ENCODE measurements around the gene COL19A1. TPM values are rescaled to one million over a fixed set of nuclear protein-coding genes. Genes with fewer than 3 reads are reported as not detected.

The COL19A1 gene
- total RNA-seq, 1 experiment from 2014 or later: not detected

DNA sequence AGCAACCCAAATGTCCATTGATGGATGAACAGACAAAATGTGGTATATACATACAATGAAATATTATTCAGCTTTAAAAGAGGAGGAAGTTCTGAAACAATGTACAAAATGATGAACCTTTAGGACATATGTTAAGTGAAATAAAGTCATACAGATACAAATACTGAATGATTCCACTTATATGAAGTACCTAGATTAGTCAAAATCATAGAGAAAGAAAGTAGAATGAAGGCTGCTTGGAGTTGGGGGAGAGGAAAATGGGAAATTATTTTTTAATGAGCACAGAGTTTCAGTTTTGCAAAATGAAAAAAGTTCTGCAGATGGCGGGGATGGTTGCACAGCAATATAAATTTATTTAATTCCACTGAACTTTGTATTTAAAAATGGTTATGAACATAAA, 12.4 kb downstream of the COL19A1 start:
- no peak overlapping the region for H3K27ac ChIP-seq (ENCODE audit: low read length)
- DNase-seq (ENCODE audit: low read depth, low spot score): no peak
- ChIA-PET POLR2A (no interaction called here), CTCF (no interaction called here)
- H3K27me3 ChIP-seq (ENCODE audit: control insufficient read depth, insufficient read depth, low read length): no peaks in the 10 kb centered on the region
- no peak for ATAC-seq
- no peaks in the 10 kb centered on the region for H3K36me3 ChIP-seq (ENCODE audit: control insufficient read depth, insufficient read depth, low read length)
- TF ChIP-seq POLR2AphosphoS5 (IDR thresholded peaks at IDR 0.05; ENCODE audit: low read depth, low read length) (no peak), SIN3A (IDR thresholded peaks at IDR 0.05; ENCODE audit: borderline replicate concordance, insufficient read depth, low read depth, low read length) (no peak), TCF7L2 (IDR thresholded peaks at IDR 0.05; ENCODE audit: low read depth, low read length) (no peak)
- TF ChIP-seq, protein P1, sequence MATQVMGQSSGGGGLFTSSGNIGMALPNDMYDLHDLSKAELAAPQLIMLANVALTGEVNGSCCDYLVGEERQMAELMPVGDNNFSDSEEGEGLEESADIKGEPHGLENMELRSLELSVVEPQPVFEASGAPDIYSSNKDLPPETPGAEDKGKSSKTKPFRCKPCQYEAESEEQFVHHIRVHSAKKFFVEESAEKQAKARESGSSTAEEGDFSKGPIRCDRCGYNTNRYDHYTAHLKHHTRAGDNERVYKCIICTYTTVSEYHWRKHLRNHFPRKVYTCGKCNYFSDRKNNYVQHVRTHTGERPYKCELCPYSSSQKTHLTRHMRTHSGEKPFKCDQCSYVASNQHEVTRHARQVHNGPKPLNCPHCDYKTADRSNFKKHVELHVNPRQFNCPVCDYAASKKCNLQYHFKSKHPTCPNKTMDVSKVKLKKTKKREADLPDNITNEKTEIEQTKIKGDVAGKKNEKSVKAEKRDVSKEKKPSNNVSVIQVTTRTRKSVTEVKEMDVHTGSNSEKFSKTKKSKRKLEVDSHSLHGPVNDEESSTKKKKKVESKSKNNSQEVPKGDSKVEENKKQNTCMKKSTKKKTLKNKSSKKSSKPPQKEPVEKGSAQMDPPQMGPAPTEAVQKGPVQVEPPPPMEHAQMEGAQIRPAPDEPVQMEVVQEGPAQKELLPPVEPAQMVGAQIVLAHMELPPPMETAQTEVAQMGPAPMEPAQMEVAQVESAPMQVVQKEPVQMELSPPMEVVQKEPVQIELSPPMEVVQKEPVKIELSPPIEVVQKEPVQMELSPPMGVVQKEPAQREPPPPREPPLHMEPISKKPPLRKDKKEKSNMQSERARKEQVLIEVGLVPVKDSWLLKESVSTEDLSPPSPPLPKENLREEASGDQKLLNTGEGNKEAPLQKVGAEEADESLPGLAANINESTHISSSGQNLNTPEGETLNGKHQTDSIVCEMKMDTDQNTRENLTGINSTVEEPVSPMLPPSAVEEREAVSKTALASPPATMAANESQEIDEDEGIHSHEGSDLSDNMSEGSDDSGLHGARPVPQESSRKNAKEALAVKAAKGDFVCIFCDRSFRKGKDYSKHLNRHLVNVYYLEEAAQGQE (IDR thresholded peaks at IDR 0.05; ENCODE audit: insufficient read depth in 1 of 2, low read depth in 2 of 2, low read length in 1 of 2): no peak
- TF ChIP-seq, protein P2, sequence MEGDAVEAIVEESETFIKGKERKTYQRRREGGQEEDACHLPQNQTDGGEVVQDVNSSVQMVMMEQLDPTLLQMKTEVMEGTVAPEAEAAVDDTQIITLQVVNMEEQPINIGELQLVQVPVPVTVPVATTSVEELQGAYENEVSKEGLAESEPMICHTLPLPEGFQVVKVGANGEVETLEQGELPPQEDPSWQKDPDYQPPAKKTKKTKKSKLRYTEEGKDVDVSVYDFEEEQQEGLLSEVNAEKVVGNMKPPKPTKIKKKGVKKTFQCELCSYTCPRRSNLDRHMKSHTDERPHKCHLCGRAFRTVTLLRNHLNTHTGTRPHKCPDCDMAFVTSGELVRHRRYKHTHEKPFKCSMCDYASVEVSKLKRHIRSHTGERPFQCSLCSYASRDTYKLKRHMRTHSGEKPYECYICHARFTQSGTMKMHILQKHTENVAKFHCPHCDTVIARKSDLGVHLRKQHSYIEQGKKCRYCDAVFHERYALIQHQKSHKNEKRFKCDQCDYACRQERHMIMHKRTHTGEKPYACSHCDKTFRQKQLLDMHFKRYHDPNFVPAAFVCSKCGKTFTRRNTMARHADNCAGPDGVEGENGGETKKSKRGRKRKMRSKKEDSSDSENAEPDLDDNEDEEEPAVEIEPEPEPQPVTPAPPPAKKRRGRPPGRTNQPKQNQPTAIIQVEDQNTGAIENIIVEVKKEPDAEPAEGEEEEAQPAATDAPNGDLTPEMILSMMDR (IDR thresholded peaks at IDR 0.05): no peak
- H3K4me1 ChIP-seq (ENCODE audit: control insufficient read depth, insufficient read depth, low read length): no peaks in the 10 kb centered on the region
- in situ Hi-C loops (cut with HindIII; ENCODE audit: low pct_unique_long_range_greater_than_20kb, low sequenced_read_pairs) (no loop called here), intact Hi-C loops (cut with micrococcal nuclease; ENCODE audit: unreplicated experiment) (no loop called here)
- no TSS peak for BruUV-seq (replicated peaks)
- no peak overlapping the region for H3K4me3 ChIP-seq (ENCODE audit: low read depth in 2 of 2, low read length in 2 of 2)
- H3K9me3 ChIP-seq (ENCODE audit: control insufficient read depth, insufficient read depth, low read depth, low read length): no peaks in the 10 kb centered on the region

DNA sequence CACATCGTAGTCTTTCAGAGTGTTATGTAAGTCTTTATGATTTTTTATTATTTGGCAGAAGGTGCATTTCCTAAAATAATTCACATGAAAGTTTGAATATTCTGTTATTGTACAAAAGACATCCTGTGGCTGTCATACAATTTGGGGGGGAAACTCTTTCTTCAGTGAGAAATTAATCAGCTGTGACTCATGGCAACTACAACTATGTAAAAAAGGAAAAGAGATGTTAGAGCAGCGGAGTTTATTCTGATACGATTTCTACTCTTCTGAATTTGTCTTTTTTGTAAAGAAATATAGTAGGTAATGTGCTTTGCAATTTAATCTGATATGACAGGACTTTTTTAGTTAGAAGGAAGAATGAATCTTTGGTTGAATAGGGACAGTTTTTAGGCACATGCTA, 14.2 kb downstream of the COL19A1 start:
- ATAC-seq: no peak
- no peak for DNase-seq (ENCODE audit: low read depth, low spot score)
- Histone ChIP-seq H3K36me3 (ENCODE audit: control insufficient read depth, insufficient read depth, low read length) (no peaks in the 10 kb centered on the region), H3K4me1 (ENCODE audit: control insufficient read depth, insufficient read depth, low read length) (no peaks in the 10 kb centered on the region), H3K27me3 (ENCODE audit: control insufficient read depth, insufficient read depth, low read length) (no peaks in the 10 kb centered on the region), H3K27ac (ENCODE audit: low read length) (no peak overlapping the region), H3K9me3 (ENCODE audit: control insufficient read depth, insufficient read depth, low read depth, low read length) (no peaks in the 10 kb centered on the region), H3K4me3 (ENCODE audit: low read depth in 2 of 2, low read length in 2 of 2) (no peak overlapping the region)
- ChIA-PET CTCF (no interaction called here), POLR2A (no interaction called here)
- intact Hi-C loops (cut with micrococcal nuclease; ENCODE audit: unreplicated experiment): no loop called here
- in situ Hi-C loops (cut with HindIII; ENCODE audit: low pct_unique_long_range_greater_than_20kb, low sequenced_read_pairs): no loop called here
- no TSS peak for BruUV-seq (replicated peaks)
- TF ChIP-seq SIN3A (IDR thresholded peaks at IDR 0.05; ENCODE audit: borderline replicate concordance, insufficient read depth, low read depth, low read length) (no peak), TCF7L2 (IDR thresholded peaks at IDR 0.05; ENCODE audit: low read depth, low read length) (no peak), POLR2AphosphoS5 (IDR thresholded peaks at IDR 0.05; ENCODE audit: low read depth, low read length) (no peak)
- TF ChIP-seq, protein P1 (IDR thresholded peaks at IDR 0.05; ENCODE audit: insufficient read depth in 1 of 2, low read depth in 2 of 2, low read length in 1 of 2): no peak
- TF ChIP-seq, protein P2 (IDR thresholded peaks at IDR 0.05): no peak
